ENCODE results near the gene ABTB1. TPM values are rescaled to one million over a fixed set of nuclear protein-coding genes. Genes with fewer than 3 reads are reported as not detected.

The ABTB1 gene
- total and polyA plus RNA-seq, 2 donors (not counting 1 experiment from before 2014, with no cell fraction given), result 11.8 to 15.5 TPM

GRCh38 chr3:127670229-127670559 lies 2.6 kb upstream of the ABTB1 start:
- H2AFZ ChIP-seq (ENCODE audit: low read length), result no peak overlapping the region
- no peaks in the 10 kb centered on the region for H3K4me1 ChIP-seq (ENCODE audit: control insufficient read depth, extremely low read depth, insufficient read depth, low read length)
- no peak overlapping the region for H3K4me3 ChIP-seq (replicated peaks in 1 of 4; ENCODE audit: control extremely low read depth in 1 of 4, insufficient read depth in 1 of 4, low read depth in 3 of 4, low read length in 4 of 4)
- H4K20me1 ChIP-seq (ENCODE audit: control insufficient read depth, extremely low read depth, insufficient read depth, low read length), result no peaks in the 10 kb centered on the region
- H3K4me2 ChIP-seq (ENCODE audit: extremely low read depth, insufficient read depth, low read length), result no peak overlapping the region
- H3K9me3 ChIP-seq (ENCODE audit: control insufficient read depth, insufficient read depth, low read depth, low read length), result no peaks in the 10 kb centered on the region
- no peaks in the 10 kb centered on the region for H3K79me2 ChIP-seq (ENCODE audit: control insufficient read depth, insufficient read depth, low read length)
- no peak overlapping the region for H3K27ac ChIP-seq (ENCODE audit: insufficient read depth, low read length)
- TF ChIP-seq CTCF (conservative IDR thresholded peaks at IDR 0.05 in 1 of 2, IDR thresholded peaks at IDR 0.05 in 1 of 2; ENCODE audit: low read depth in 1 of 2, low read length in 2 of 2) (no peak), EZH2 (IDR thresholded peaks at IDR 0.05; ENCODE audit: low read length, missing control alignments) (no peak)
- no peak for DNase-seq (ENCODE audit: low read depth in 2 of 2)
- no peaks in the 10 kb centered on the region for H3K27me3 ChIP-seq (ENCODE audit: control insufficient read depth, insufficient read depth, low read length)
- no peak overlapping the region for H3K9ac ChIP-seq (ENCODE audit: insufficient read depth, low read length)
- no peaks in the 10 kb centered on the region for H3K36me3 ChIP-seq (ENCODE audit: control insufficient read depth, insufficient read depth, low read length)

GRCh38 chr3:127670761-127671522 lies 1.8 kb upstream of the ABTB1 start:
- Histone ChIP-seq H3K9ac (ENCODE audit: insufficient read depth, low read length) (no peak overlapping the region), H3K27ac (ENCODE audit: insufficient read depth, low read length) (no peak overlapping the region), H2AFZ (ENCODE audit: low read length) (no peak overlapping the region), H3K4me1 (ENCODE audit: control insufficient read depth, extremely low read depth, insufficient read depth, low read length) (no peaks in the 10 kb centered on the region), H3K27me3 (ENCODE audit: control insufficient read depth, insufficient read depth, low read length) (no peaks in the 10 kb centered on the region), H3K36me3 (ENCODE audit: control insufficient read depth, insufficient read depth, low read length) (no peaks in the 10 kb centered on the region), H4K20me1 (ENCODE audit: control insufficient read depth, extremely low read depth, insufficient read depth, low read length) (no peaks in the 10 kb centered on the region), H3K79me2 (ENCODE audit: control insufficient read depth, insufficient read depth, low read length) (no peaks in the 10 kb centered on the region), H3K4me3 (replicated peaks in 1 of 4; ENCODE audit: control extremely low read depth in 1 of 4, insufficient read depth in 1 of 4, low read depth in 3 of 4, low read length in 4 of 4) (no peak overlapping the region), H3K9me3 (ENCODE audit: control insufficient read depth, insufficient read depth, low read depth, low read length) (no peaks in the 10 kb centered on the region), H3K4me2 (ENCODE audit: extremely low read depth, insufficient read depth, low read length) (no peak overlapping the region)
- no peak for DNase-seq (ENCODE audit: low read depth in 2 of 2)
- TF ChIP-seq CTCF (conservative IDR thresholded peaks at IDR 0.05 in 1 of 2, IDR thresholded peaks at IDR 0.05 in 1 of 2; ENCODE audit: low read depth in 1 of 2, low read length in 2 of 2) (no peak), EZH2 (IDR thresholded peaks at IDR 0.05; ENCODE audit: low read length, missing control alignments) (no peak)

GRCh38 chr3:127671523-127672428 lies 976 bp upstream of the ABTB1 start:
- H4K20me1 ChIP-seq (ENCODE audit: control insufficient read depth, extremely low read depth, insufficient read depth, low read length), result no peaks in the 10 kb centered on the region
- peak overlapping the region; percentile 61 for H2AFZ ChIP-seq (ENCODE audit: low read length)
- peak in 1 of 2 donors; percentile 7 for DNase-seq (ENCODE audit: low read depth in 2 of 2)
- peak overlapping the region; percentile 88 for H3K4me2 ChIP-seq (ENCODE audit: extremely low read depth, insufficient read depth, low read length)
- peak overlapping the region; percentile 89 for H3K27ac ChIP-seq (ENCODE audit: insufficient read depth, low read length)
- H3K9me3 ChIP-seq (ENCODE audit: control insufficient read depth, insufficient read depth, low read depth, low read length), result no peaks in the 10 kb centered on the region
- peaks cover 2% of the 10 kb centered on the region for H3K36me3 ChIP-seq (ENCODE audit: control insufficient read depth, insufficient read depth, low read length)
- peak overlapping the region; percentile 90 for H3K9ac ChIP-seq (ENCODE audit: insufficient read depth, low read length)
- H3K4me1 ChIP-seq (ENCODE audit: control insufficient read depth, extremely low read depth, insufficient read depth, low read length), result no peaks in the 10 kb centered on the region
- H3K27me3 ChIP-seq (ENCODE audit: control insufficient read depth, insufficient read depth, low read length), result no peaks in the 10 kb centered on the region
- TF ChIP-seq EZH2 (IDR thresholded peaks at IDR 0.05; ENCODE audit: low read length, missing control alignments) (no peak), CTCF (conservative IDR thresholded peaks at IDR 0.05 in 1 of 2, IDR thresholded peaks at IDR 0.05 in 1 of 2; ENCODE audit: low read depth in 1 of 2, low read length in 2 of 2) (no peak)
- H3K79me2 ChIP-seq (ENCODE audit: control insufficient read depth, insufficient read depth, low read length), result no peaks in the 10 kb centered on the region
- H3K4me3 ChIP-seq (replicated peaks in 1 of 4; ENCODE audit: control extremely low read depth in 1 of 4, insufficient read depth in 1 of 4, low read depth in 3 of 4, low read length in 4 of 4), result peak overlapping the region; percentile 43 to 71 (median 64)

Measured in fibroblast of lung (primary cell).